CD4-positive, CD25-positive, alpha-beta regulatory T cell (primary cell): Measurements from ENCODE around the gene CDKN1B. TPM values are rescaled to one million over a fixed set of nuclear protein-coding genes. Genes with fewer than 3 reads are reported as not detected.

Source experiments
- ATAC-seq, 2 donors: fragments of 150-1000 bp; cut with Tn5 transposase; one replicate each; pipeline ENCODE4 v1.10.0; 2021; ENCODE audit warnings: low read depth in 2 of 2, moderate number of reproducible peaks in 2 of 2, moderate library complexity in 1 of 2
- DNase-seq, 3 donors: peaks; one replicate each; pipeline versions ENCODE4 v3.0.0 to v3.0.0-alpha.2; 2012 to 2022; ENCODE audit warnings: mixed read lengths in 1 of 3
- H3K27ac ChIP-seq: one replicate; pipeline ENCODE4 v1.7.0; 2013; ENCODE audit warnings: mild to moderate bottlenecking, low read length; ENCODE audit not compliant: insufficient read depth, poor library complexity, severe bottlenecking
- H3K27me3 ChIP-seq: one replicate; pipeline ENCODE4 v1.7.0; 2013; ENCODE audit warnings: low read length; ENCODE audit not compliant: control insufficient read depth, insufficient read depth
- H3K36me3 ChIP-seq: one replicate; pipeline ENCODE4 v1.7.0; 2013; ENCODE audit warnings: mild to moderate bottlenecking, low read length, moderate library complexity; ENCODE audit not compliant: control insufficient read depth, insufficient read depth
- H3K4me1 ChIP-seq: 2 replicates; pipeline ENCODE4 v1.7.0; 2013; ENCODE audit warnings: mild to moderate bottlenecking, low read length; ENCODE audit not compliant: insufficient read depth, control insufficient read depth, poor library complexity, severe bottlenecking
- H3K4me3 ChIP-seq: one replicate; pipeline ENCODE4 v1.7.0; 2013; ENCODE audit warnings: low read depth, mild to moderate bottlenecking, low read length, moderate library complexity
- H3K9me3 ChIP-seq, 2 experiments: 1 replicate in 1 of 2; 2 replicates in 1 of 2; pipeline ENCODE4 v1.7.0; 2013; ENCODE audit warnings: low read length in 2 of 2, mild to moderate bottlenecking in 1 of 2, moderate library complexity in 1 of 2; ENCODE audit not compliant: control insufficient read depth in 2 of 2
- H3K27ac Mint-ChIP-seq, 3 donors: one replicate each; pipeline ENCODE4 v1.8.0; 2020 to 2022; ENCODE audit warnings: mild to moderate bottlenecking in 3 of 3, mixed read lengths in 3 of 3, moderate library complexity in 2 of 3
- H3K27me3 Mint-ChIP-seq: one replicate; pipeline ENCODE4 v1.8.0; 2022; ENCODE audit warnings: mild to moderate bottlenecking, mixed read lengths
- H3K36me3 Mint-ChIP-seq: one replicate; pipeline ENCODE4 v1.8.0; 2020; ENCODE audit warnings: mixed read lengths
- H3K4me1 Mint-ChIP-seq, 4 donors: one replicate each; pipeline ENCODE4 v1.8.0; 2020 to 2022; ENCODE audit warnings: mixed read lengths in 4 of 4, mild to moderate bottlenecking in 1 of 4
- H3K4me3 Mint-ChIP-seq, 4 donors: one replicate each; pipeline ENCODE4 v1.8.0; 2020 to 2022; ENCODE audit warnings: mild to moderate bottlenecking in 4 of 4, mixed read lengths in 4 of 4, moderate library complexity in 3 of 4
- H3K9me3 Mint-ChIP-seq, 7 donors: one replicate each; pipeline ENCODE4 v1.8.0; 2020 to 2022; ENCODE audit warnings: mixed read lengths in 7 of 7, mild to moderate bottlenecking in 3 of 7, moderate library complexity in 2 of 7
- polyA plus RNA-seq, 4 donors: library from polyadenylated mRNA; unstranded; fragments of 300-500 nt; fragmentation: Illumina TruSeq; gene quantifications; one replicate each; pipeline ENCODE4 v1.2.3, GENCODE V29; 2021
- total RNA-seq: library from RNA; stranded (reverse); gene quantifications from one replicate; pipeline ENCODE4 v1.2.3, GENCODE V29; 2022

CDKN1B gene
- total and polyA plus RNA-seq, 5 donors from 2014 or later = 13.4 to 391 (median 23.3) TPM

- H3K27ac Mint-ChIP-seq = peak overlapping the region; percentile 97 to 99 (median 99)
- H3K27me3 ChIP-seq = no peaks in the 10 kb centered on the region
- DNase-seq (no peak), ATAC-seq (no peak)
- peaks cover 13% of the 10 kb centered on the region for H3K27me3 Mint-ChIP-seq
- H3K9me3 Mint-ChIP-seq = peaks cover 0 to 7% (median 1%) of the 10 kb centered on the region in 7 donors
- peak overlapping the region; percentile 98 for H3K27ac ChIP-seq
- H3K4me1 Mint-ChIP-seq = peaks cover 21 to 53% (median 27%) of the 10 kb centered on the region in 4 donors
- H3K9me3 ChIP-seq = no peaks in the 10 kb centered on the region
- peak overlapping the region; percentile 91 to 99 (median 95) for H3K4me3 Mint-ChIP-seq
- H3K36me3 ChIP-seq = peaks cover 7% of the 10 kb centered on the region
- peaks cover 20% of the 10 kb centered on the region for H3K36me3 Mint-ChIP-seq
- H3K4me1 ChIP-seq = peaks cover 60% of the 10 kb centered on the region
- peak overlapping the region; percentile 89 for H3K4me3 ChIP-seq
Measured at GRCh38 chr12:12725956-12726554, 8.9 kb downstream of the CDKN1B start.

GRCh38 chr12:12726555-12727093 lies 9.5 kb downstream of the CDKN1B start:
- H3K27ac ChIP-seq = peak overlapping the region; percentile 98
- ATAC-seq = no peak
- no peaks in the 10 kb centered on the region for H3K9me3 ChIP-seq
- H3K4me3 ChIP-seq = peak overlapping the region; percentile 89
- H3K9me3 Mint-ChIP-seq = peaks cover 0 to 7% (median 1%) of the 10 kb centered on the region in 7 donors
- peaks cover 13% of the 10 kb centered on the region for H3K27me3 Mint-ChIP-seq
- peaks cover 20 to 52% (median 30%) of the 10 kb centered on the region in 4 donors for H3K4me1 Mint-ChIP-seq
- peak in 1 of 3 donors; percentile 52 for DNase-seq
- peak overlapping the region; percentile 91 to 99 (median 95) for H3K4me3 Mint-ChIP-seq
- peaks cover 57% of the 10 kb centered on the region for H3K4me1 ChIP-seq
- peak overlapping the region; percentile 72 to 99 (median 97) for H3K27ac Mint-ChIP-seq
- no peaks in the 10 kb centered on the region for H3K27me3 ChIP-seq
- peaks cover 17% of the 10 kb centered on the region for H3K36me3 Mint-ChIP-seq
- peaks cover 6% of the 10 kb centered on the region for H3K36me3 ChIP-seq

DNA sequence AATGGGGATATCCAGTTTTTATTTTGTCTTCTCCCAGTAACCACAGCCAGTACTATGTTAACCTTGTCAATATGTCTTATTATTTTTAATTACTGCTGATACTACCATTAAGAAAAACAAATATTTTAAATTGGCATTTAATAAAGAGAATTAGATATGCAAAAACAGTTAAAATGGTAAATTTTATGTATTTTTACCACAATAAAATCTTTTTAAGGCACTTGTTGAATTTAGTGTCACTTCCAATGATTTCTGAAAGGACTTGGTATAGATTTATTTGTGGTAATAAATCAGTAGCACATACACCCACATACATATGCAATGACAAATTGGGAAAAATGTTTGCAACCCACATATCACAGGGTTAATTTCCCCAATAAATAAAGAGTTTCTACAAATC lies 14.0 kb downstream of the CDKN1B start:
- Mint-ChIP-seq H3K27ac (no peak overlapping the region), H3K9me3 (peaks cover 0 to 2% (median 0%) of the 10 kb centered on the region in 7 donors), H3K4me1 (peaks cover 34 to 82% (median 52%) of the 10 kb centered on the region in 4 donors), H3K36me3 (peaks cover 21% of the 10 kb centered on the region), H3K4me3 (peak overlapping the region in 2 of 4 donors; percentile 47 to 59), H3K27me3 (no peaks in the 10 kb centered on the region)
- Histone ChIP-seq H3K27ac (no peak overlapping the region), H3K36me3 (no peaks in the 10 kb centered on the region), H3K27me3 (no peaks in the 10 kb centered on the region), H3K4me3 (peak overlapping the region; percentile 35), H3K4me1 (peaks cover 76% of the 10 kb centered on the region), H3K9me3 (no peaks in the 10 kb centered on the region)
- no peak for DNase-seq
- no peak for ATAC-seq

GRCh38 chr12:12731785-12732184 lies 14.6 kb downstream of the CDKN1B start:
- no peaks in the 10 kb centered on the region for H3K27me3 Mint-ChIP-seq
- Histone ChIP-seq H3K27me3 (no peaks in the 10 kb centered on the region), H3K4me1 (peaks cover 78% of the 10 kb centered on the region), H3K4me3 (peak overlapping the region; percentile 35), H3K9me3 (no peaks in the 10 kb centered on the region), H3K36me3 (no peaks in the 10 kb centered on the region), H3K27ac (no peak overlapping the region)
- peak overlapping the region in 2 of 4 donors; percentile 59 to 69 for H3K4me3 Mint-ChIP-seq
- H3K27ac Mint-ChIP-seq = peak overlapping the region; percentile 9 to 58 (median 57)
- H3K4me1 Mint-ChIP-seq = peaks cover 36 to 81% (median 58%) of the 10 kb centered on the region in 4 donors
- ATAC-seq (no peak), DNase-seq (no peak)
- peaks cover 0 to 2% (median 0%) of the 10 kb centered on the region in 7 donors for H3K9me3 Mint-ChIP-seq
- peaks cover 17% of the 10 kb centered on the region for H3K36me3 Mint-ChIP-seq

DNA sequence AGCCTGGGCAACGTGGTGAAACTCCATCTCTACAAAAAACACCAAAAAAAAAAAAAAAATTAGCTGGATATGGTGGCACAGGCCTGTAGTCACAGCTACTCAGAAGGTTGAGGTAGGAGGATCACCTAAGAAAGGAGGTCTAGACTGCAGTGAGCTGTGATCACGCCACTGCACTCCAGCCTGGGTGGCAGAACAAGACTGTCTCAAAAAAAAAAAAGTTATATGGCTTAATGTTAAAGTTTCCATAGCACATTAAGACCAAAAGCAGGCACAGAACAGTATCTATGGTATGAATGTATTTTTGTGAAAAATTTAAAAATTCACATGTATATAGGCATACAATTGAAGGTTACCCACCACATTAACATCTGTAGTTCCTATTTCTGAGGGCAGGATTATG lies 15.9 kb downstream of the CDKN1B start:
- Mint-ChIP-seq H3K27ac (peak overlapping the region in 2 of 3 donors; percentile 78 to 86), H3K4me3 (peak overlapping the region in 3 of 4 donors; percentile 3 to 45 (median 8)), H3K36me3 (peaks cover 15% of the 10 kb centered on the region), H3K4me1 (peaks cover 40 to 82% (median 65%) of the 10 kb centered on the region in 4 donors), H3K9me3 (peaks cover 0 to 2% (median 0%) of the 10 kb centered on the region in 7 donors), H3K27me3 (no peaks in the 10 kb centered on the region)
- Histone ChIP-seq H3K4me1 (peaks cover 76% of the 10 kb centered on the region), H3K4me3 (no peak overlapping the region), H3K36me3 (no peaks in the 10 kb centered on the region), H3K27me3 (no peaks in the 10 kb centered on the region), H3K9me3 (no peaks in the 10 kb centered on the region), H3K27ac (no peak overlapping the region)
- DNase-seq (no peak), ATAC-seq (no peak)

DNA sequence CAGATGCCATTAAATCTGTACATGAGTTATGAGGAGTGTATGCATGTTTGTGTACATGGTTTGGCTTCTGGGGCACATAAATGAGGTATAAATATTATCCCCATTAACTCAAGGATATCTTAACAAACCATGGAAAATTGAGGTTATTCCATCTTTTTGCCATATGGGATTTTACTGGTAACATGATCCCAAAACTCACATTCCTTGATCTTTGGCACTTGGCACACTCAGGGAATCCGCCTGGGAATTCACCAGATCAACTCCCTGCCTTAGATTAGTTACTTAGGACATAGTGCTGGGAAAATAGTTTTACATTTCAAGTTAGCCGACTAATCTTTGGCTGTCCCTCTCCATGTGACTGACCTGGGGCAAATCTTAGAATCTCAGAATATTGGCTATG lies 16.9 kb downstream of the CDKN1B start:
- ATAC-seq (no peak), DNase-seq (no peak)
- no peaks in the 10 kb centered on the region for H3K27me3 ChIP-seq
- H3K4me3 ChIP-seq = no peak overlapping the region
- Mint-ChIP-seq H3K4me3 (peak overlapping the region in 2 of 4 donors; percentile 45 to 65), H3K27me3 (no peaks in the 10 kb centered on the region), H3K27ac (peak overlapping the region; percentile 86 to 94 (median 92)), H3K36me3 (peaks cover 14% of the 10 kb centered on the region), H3K4me1 (peaks cover 35 to 81% (median 61%) of the 10 kb centered on the region in 4 donors), H3K9me3 (no peaks in the 10 kb centered on the region)
- peaks cover 67% of the 10 kb centered on the region for H3K4me1 ChIP-seq
- H3K27ac ChIP-seq = peak overlapping the region; percentile 90
- no peaks in the 10 kb centered on the region for H3K36me3 ChIP-seq
- no peaks in the 10 kb centered on the region for H3K9me3 ChIP-seq

GRCh38 chr12:12734561-12735071 lies 17.4 kb downstream of the CDKN1B start:
- Histone ChIP-seq H3K9me3 (no peaks in the 10 kb centered on the region), H3K36me3 (no peaks in the 10 kb centered on the region), H3K4me1 (peaks cover 61% of the 10 kb centered on the region), H3K27ac (peak overlapping the region; percentile 90), H3K4me3 (peak overlapping the region; percentile 48), H3K27me3 (no peaks in the 10 kb centered on the region)
- Mint-ChIP-seq H3K4me1 (peaks cover 33 to 80% (median 60%) of the 10 kb centered on the region in 4 donors), H3K36me3 (peaks cover 15% of the 10 kb centered on the region), H3K27me3 (no peaks in the 10 kb centered on the region), H3K9me3 (no peaks in the 10 kb centered on the region), H3K4me3 (peak overlapping the region; percentile 45 to 65 (median 54)), H3K27ac (peak overlapping the region; percentile 86 to 94 (median 92))
- DNase-seq = no peak
- ATAC-seq = no peak
